Lower leg skin (tissue), 3 donors: Measurements from ENCODE around the gene PTEN.

Experiments
- POLR2A ChIP-seq, 2 donors: fragments of 450-650 bp; IDR thresholded peaks; one replicate each; pipeline ENCODE4 v1.6.1; 2016 to 2017; ENCODE audit warnings: antibody characterized with exemption in 2 of 2, mild to moderate bottlenecking in 1 of 2, moderate library complexity in 1 of 2
- TF ChIP-seq, protein P1 (sequence below), 3 donors: fragments of 450-650 bp; IDR thresholded peaks; one replicate each; pipeline ENCODE4 v1.5.1; 2016; ENCODE audit warnings: antibody characterized with exemption in 3 of 3, mild to moderate bottlenecking in 3 of 3, moderate library complexity in 2 of 3

DNA sequence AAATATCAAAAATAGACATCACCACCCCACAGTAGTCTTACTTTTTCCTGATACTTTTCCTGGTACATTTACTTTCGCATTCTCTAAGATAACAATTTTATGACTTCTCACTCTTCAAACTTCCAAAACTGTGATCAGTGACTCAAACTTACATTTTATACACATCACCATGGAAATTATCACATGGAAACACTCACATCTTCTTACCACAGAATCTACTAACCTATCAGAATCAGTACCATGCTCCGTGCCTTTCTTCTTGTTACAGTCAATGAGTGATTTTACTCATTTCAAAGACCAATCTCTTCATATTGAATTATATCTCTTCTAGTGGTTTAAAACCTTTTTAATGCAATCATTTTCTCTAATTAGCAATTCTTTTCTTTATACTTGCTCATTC is 120.3 kb downstream of the PTEN start:
- TF ChIP-seq, protein P1, sequence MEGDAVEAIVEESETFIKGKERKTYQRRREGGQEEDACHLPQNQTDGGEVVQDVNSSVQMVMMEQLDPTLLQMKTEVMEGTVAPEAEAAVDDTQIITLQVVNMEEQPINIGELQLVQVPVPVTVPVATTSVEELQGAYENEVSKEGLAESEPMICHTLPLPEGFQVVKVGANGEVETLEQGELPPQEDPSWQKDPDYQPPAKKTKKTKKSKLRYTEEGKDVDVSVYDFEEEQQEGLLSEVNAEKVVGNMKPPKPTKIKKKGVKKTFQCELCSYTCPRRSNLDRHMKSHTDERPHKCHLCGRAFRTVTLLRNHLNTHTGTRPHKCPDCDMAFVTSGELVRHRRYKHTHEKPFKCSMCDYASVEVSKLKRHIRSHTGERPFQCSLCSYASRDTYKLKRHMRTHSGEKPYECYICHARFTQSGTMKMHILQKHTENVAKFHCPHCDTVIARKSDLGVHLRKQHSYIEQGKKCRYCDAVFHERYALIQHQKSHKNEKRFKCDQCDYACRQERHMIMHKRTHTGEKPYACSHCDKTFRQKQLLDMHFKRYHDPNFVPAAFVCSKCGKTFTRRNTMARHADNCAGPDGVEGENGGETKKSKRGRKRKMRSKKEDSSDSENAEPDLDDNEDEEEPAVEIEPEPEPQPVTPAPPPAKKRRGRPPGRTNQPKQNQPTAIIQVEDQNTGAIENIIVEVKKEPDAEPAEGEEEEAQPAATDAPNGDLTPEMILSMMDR (IDR thresholded peaks at IDR 0.05): no peak
- TF ChIP-seq POLR2A (IDR thresholded peaks at IDR 0.05): no peak
